Non-pigmented ciliary epithelial cell (primary cell): ENCODE measurements around the gene THRB.

Experiments used
- DNase-seq: peaks from one replicate; pipeline ENCODE4 v3.0.0-alpha.2; 2010; ENCODE audit warnings: low read depth

THRB gene

GRCh38 chr3:24374801-24375200, 119.8 kb downstream of the THRB start:
- DNase-seq, result no peak

DNA sequence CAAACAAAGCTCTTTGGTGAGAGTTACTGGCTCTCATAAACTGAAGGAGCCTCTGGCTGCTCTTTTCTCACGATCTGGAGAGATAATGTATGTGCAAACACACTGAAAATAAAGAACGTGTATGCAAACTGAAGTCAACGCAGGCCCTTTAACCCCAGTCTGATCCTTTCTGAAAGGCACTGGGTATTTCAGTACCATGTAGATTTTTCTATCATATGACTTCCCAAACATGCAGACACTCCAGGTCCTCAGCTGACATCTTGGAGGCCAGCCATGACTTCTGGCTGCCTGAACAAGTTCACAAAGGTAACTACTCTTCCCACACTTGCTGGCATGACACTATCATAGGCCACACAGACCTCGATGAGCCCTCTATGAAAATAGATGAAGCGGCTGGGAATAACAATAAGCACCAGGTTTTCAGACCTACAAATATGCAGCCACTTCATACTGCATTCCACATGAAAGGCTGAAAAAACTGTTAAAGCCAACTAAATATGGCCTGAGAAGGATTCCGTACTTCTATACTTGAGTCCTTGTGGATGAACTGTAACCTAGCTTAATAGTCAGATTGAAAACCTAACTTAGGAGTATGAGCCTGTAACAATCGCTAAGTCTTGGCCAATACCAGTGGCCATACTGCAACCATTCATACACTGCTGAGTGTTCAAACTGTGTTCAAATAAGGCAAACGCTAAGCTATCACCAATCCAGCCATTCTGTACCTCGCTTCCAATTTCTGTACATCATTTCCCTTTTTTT, 121.3 kb downstream of the THRB start:
- DNase-seq, result no peak

- no peak for DNase-seq
Observed at GRCh38 chr3:24372559-24373197, 122.0 kb downstream of the THRB start.

GRCh38 chr3:24370352-24371090, 124.1 kb downstream of the THRB start:
- DNase-seq, result no peak

- DNase-seq, result no peak
Observed at GRCh38 chr3:24368605-24369004, 126.0 kb downstream of the THRB start.

DNA sequence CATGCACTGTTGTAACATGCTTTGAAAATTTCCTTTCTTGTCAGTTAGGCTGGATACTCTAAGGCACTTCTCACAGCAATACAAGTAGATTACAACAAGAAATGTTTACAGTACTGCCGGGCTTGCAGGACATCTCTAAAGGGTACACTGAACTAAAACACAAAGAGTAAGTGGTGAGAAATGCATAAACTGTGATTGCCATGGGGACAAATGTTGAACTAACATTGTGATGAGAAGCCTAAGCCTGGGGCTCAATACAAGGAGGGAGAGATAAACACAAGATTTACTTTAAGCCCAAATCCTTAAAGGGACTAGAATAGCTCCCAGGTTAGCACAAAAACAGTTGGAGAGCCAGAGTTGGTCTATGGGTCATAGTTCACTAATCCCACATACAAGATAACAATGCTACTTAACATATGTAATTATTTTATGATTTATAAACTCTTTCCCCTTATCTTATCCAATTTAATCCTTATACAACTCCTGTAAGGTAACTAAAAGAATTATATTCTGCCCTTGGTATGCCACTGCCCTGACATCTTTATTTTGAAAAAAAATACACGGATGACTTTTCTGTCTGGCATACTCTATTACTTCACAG, 126.9 kb downstream of the THRB start:
- no peak for DNase-seq

GRCh38 chr3:24367216-24367615, 127.4 kb downstream of the THRB start:
- DNase-seq, result no peak

- DNase-seq, result peak; percentile 76
Observed at GRCh38 chr3:24365168-24365567, 129.5 kb downstream of the THRB start.

DNA sequence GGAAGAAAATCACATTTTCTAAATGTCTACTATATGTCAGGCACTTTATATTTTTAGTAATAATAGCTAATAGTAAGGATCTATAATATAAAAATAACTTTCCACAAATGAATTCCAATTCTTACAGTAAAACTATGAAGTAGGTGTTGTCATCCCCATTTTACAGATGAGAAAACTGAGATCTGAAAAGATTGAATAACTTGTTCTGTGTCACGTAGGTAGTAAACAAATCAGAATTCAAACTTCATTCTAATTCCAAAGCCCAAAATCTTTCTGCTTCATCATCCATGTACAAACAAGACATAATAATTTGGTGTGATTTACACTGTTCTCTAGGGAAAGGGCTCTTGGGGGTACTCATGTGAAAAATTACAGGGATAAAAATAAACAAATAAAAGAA, 130.3 kb downstream of the THRB start:
- no peak for DNase-seq

DNA sequence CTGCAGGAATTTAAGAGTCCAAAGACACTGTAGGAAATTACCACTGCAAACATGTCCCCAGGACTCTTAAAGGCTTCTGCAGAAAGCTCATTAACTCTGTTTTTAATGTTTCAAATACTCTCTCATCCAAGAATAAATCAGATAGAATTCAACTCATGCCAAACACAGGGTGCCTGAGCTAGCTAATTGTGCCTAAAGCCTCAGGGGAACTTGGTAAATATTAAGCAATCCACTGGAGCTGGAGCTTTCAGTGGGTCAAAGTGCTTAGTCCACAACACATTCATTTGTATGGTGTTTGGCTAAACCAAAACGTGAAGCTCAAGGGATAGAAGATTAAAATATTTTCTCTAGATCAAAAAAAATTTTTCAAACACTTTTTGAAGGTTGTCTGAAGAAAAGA, 131.4 kb downstream of the THRB start:
- no peak for DNase-seq

DNA sequence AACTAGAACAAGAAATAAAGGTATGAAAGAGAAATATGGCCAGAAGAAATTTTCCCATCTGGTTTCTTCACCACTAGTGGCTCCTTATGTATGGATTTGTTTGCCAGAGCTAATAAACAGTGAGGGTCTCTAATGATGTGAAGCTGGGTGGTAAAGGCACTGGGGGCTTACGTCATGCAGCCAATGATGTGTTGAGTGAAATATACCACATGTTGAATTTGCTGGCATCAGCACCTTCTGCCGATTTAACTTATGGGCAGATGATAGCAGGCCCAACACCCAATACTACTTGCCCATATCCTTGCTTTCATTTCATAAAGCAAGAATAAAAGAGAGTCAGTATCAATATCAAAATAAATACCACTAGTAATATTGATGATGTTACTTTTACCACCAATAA, 133.0 kb downstream of the THRB start:
- no peak for DNase-seq

- DNase-seq, result no peak
Observed at GRCh38 chr3:24360957-24361356, 133.7 kb downstream of the THRB start.

GRCh38 chr3:24359645-24360462, 134.8 kb downstream of the THRB start:
- no peak for DNase-seq

DNA sequence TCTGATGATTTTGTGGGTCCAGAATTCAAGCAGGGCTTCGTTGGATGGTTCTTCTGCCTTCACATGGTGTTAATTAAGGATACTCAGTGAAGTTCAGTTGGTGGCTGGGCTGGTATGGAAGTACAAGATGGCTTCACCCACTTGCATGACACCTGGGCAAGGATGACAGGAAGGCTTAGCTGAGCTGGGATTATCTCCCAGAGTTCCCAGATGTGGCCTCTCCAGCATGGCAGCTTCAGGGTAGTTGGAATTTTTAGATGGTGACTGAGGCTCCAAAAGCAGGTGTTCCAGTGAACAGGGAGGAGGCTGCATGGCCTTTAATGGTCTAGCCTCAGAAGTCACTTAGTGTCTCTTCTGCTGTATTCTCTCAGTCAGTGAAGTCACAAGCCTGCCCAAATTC, 135.5 kb downstream of the THRB start:
- DNase-seq, result no peak

DNA sequence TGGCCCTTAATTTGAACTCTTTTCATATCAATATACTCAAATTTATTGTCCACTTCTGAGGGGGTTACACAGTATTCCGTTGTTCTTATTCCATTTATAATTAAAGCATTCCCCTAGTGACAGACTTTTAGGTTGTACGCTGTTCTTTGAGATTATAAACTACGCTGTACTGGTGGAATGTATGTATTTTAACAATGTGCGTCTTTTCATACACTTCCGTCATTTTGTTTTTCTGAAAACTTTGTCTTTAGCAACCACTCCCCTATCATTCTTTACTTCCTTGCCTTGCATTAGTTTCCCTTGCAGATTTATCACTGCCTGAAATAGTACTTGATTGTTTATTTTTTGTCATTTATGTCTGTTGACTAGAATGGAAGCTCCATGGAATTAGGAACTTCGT, 137.0 kb downstream of the THRB start:
- DNase-seq, result no peak

GRCh38 chr3:24355806-24356205, 138.8 kb downstream of the THRB start:
- DNase-seq, result no peak

DNA sequence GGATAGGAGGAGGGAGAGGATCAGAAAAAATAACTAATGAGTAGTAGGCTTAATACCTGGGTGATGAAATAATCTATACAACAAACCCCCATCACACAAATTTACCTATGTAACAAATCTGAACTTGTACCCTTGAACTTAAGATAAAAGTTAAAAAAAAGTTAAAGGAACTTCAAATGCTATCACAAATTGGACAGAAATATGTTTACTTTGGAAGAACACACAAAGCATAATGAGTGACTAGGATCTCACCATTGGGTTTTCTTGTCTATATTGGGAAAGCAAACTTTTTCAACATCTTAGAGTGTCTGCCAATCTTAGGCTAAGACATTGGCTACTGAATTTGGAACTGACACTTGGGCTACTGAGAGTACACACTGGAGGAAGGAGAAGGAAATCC, 140.4 kb downstream of the THRB start:
- DNase-seq, result no peak

GRCh38 chr3:24352893-24353553, 141.6 kb downstream of the THRB start:
- no peak for DNase-seq

- no peak for DNase-seq
Observed at GRCh38 chr3:24351779-24352469, 142.7 kb downstream of the THRB start.

GRCh38 chr3:24349367-24350019, 145.2 kb downstream of the THRB start:
- DNase-seq, result no peak
